ENCODE measurements around the gene C10orf120.

DNA sequence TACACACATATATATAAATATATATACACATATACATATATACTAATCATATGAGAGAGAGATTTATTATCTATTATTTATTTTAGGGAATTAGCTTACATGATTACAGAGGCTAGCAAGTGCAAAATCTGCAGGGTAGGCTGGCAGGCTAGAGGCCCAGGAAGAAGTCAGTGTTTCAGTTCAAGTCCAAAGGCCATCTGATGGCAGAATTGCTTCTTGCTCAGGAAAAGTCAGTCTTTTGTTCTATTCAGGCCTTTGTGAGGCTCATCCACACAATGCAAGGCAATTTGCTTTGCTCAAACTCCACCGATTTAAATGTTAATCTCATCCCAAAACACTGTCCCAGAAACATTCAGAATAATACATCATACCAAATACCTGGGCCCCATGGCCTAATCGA is 2.6 kb upstream of the C10orf120 start:
- TF ChIP-seq, protein P1, sequence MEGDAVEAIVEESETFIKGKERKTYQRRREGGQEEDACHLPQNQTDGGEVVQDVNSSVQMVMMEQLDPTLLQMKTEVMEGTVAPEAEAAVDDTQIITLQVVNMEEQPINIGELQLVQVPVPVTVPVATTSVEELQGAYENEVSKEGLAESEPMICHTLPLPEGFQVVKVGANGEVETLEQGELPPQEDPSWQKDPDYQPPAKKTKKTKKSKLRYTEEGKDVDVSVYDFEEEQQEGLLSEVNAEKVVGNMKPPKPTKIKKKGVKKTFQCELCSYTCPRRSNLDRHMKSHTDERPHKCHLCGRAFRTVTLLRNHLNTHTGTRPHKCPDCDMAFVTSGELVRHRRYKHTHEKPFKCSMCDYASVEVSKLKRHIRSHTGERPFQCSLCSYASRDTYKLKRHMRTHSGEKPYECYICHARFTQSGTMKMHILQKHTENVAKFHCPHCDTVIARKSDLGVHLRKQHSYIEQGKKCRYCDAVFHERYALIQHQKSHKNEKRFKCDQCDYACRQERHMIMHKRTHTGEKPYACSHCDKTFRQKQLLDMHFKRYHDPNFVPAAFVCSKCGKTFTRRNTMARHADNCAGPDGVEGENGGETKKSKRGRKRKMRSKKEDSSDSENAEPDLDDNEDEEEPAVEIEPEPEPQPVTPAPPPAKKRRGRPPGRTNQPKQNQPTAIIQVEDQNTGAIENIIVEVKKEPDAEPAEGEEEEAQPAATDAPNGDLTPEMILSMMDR (conservative IDR thresholded peaks at IDR 0.05; ENCODE audit: low read length) = no peak
- no peak for TF ChIP-seq EZH2phosphoT487 (IDR thresholded peaks at IDR 0.05; ENCODE audit: borderline replicate concordance)
